Brain microvascular endothelial cell (primary cell): ENCODE results near the gene RNASET2.
A peak's percentile ranks its signal among the peaks of the same experiment; 100 is the strongest.

Source experiments
- DNase-seq: peaks from one replicate; pipeline ENCODE4 v3.0.0-alpha.2; 2020
- H3K27ac ChIP-seq: fragments of 250-450 bp; sonication (Bioruptor Pico); 2 replicates; pipeline ENCODE4 v1.5.1; 2020; ENCODE audit warnings: mild to moderate bottlenecking, moderate library complexity
- H3K27me3 ChIP-seq: fragments of 250-450 bp; sonication (Bioruptor Pico); replicated peaks from 2 replicates; pipeline ENCODE4 v1.5.1; 2020; ENCODE audit warnings: mild to moderate bottlenecking
- H3K36me3 ChIP-seq: fragments of 250-450 bp; sonication (Bioruptor Pico); replicated peaks from 2 replicates; pipeline ENCODE4 v1.5.1; 2020; ENCODE audit warnings: mild to moderate bottlenecking
- H3K4me3 ChIP-seq: 2 replicates; pipeline ENCODE4 v1.5.1; 2011; ENCODE audit warnings: low read depth, mild to moderate bottlenecking, control low read depth, low read length, moderate library complexity
- CTCF ChIP-seq: IDR thresholded peaks from 2 replicates; pipeline ENCODE4 v1.5.1; 2011; ENCODE audit warnings: low read depth, mild to moderate bottlenecking, moderate library complexity, low read length, control low read depth, inconsistent platforms; ENCODE audit errors: missing control alignments
- in situ Hi-C: cut with HindIII; loops from 2 replicates; pipeline ENCODE4 v1.10.0; 2017; ENCODE audit warnings: low sequenced_read_pairs, low pct_ligation_motif_present

The RNASET2 gene

GRCh38 chr6:166957087-166957804 lies 896 bp upstream of the RNASET2 start:
- DNase-seq: no peak
- peak overlapping the region; percentile 72 for H3K4me3 ChIP-seq

GRCh38 chr6:166955865-166956443 lies 396 bp downstream of the RNASET2 start:
- H3K4me3 ChIP-seq: peak overlapping the region; percentile 72
- DNase-seq: peak; percentile 12
- no peaks in the 10 kb centered on the region for H3K27me3 ChIP-seq
- H3K36me3 ChIP-seq: peaks cover 2% of the 10 kb centered on the region
- TF ChIP-seq CTCF: no peak
- in situ Hi-C loops: no loop called here
- H3K27ac ChIP-seq: no peak overlapping the region

More at GRCh38 chr6:166957087-166957804, 896 bp upstream of the RNASET2 start:
- H3K36me3 ChIP-seq: no peaks in the 10 kb centered on the region
- no peak overlapping the region for H3K27ac ChIP-seq
- in situ Hi-C loops: no loop called here
- peak; percentile 20 for TF ChIP-seq CTCF
- H3K27me3 ChIP-seq: no peaks in the 10 kb centered on the region

GRCh38 chr6:166955121-166955864 lies 1.1 kb downstream of the RNASET2 start:
- Histone ChIP-seq H3K27ac (no peak overlapping the region), H3K27me3 (no peaks in the 10 kb centered on the region), H3K36me3 (peaks cover 2% of the 10 kb centered on the region), H3K4me3 (peak overlapping the region; percentile 72)
- DNase-seq: no peak
- no peak for TF ChIP-seq CTCF
- in situ Hi-C loops: no loop called here

GRCh38 chr6:166954118-166954713 lies 2.1 kb downstream of the RNASET2 start:
- in situ Hi-C loops: no loop called here
- no peaks in the 10 kb centered on the region for H3K27me3 ChIP-seq
- TF ChIP-seq CTCF: no peak
- DNase-seq: no peak
- peaks cover 2% of the 10 kb centered on the region for H3K36me3 ChIP-seq
- no peak overlapping the region for H3K27ac ChIP-seq
- H3K4me3 ChIP-seq: no peak overlapping the region

- no peak for DNase-seq
- peaks cover 2% of the 10 kb centered on the region for H3K36me3 ChIP-seq
- H3K27me3 ChIP-seq: no peaks in the 10 kb centered on the region
- H3K27ac ChIP-seq: no peak overlapping the region
- no peak for TF ChIP-seq CTCF
- no peak overlapping the region for H3K4me3 ChIP-seq
- in situ Hi-C loops: no loop called here
Observed at GRCh38 chr6:166952567-166953486, 3.5 kb downstream of the RNASET2 start.
